Endothelial cell of umbilical vein (primary cell): Measurements from ENCODE around the gene LAMB2. TPM values are rescaled to one million over a fixed set of nuclear protein-coding genes. Genes with fewer than 3 reads are reported as not detected.
A peak's percentile ranks its signal among the peaks of the same experiment; 100 is the strongest.

ENCODE experiments used
- BruUV-seq: library from RNA; stranded (reverse); fragments of 400-500 nt; replicated peaks from 2 replicates; lab custom pipeline; 2021; lab: Mats Ljungman, UMichigan
- CTCF ChIA-PET: fragments of 300-600, 350-600 bp; sonication (Branson Sonifier 250); formaldehyde crosslinking; loops from one replicate; lab custom pipeline; 2021; ENCODE audit warnings: antibody characterized with exemption, inconsistent platforms; lab: Charles Lee
- POLR2A ChIA-PET: fragments of 300-600, 350-600 bp; sonication (Branson Sonifier 250); formaldehyde crosslinking; loops from one replicate; lab custom pipeline; 2021; ENCODE audit warnings: antibody characterized with exemption, inconsistent platforms; lab: Charles Lee
- DNase-seq: peaks from one replicate; pipeline ENCODE4 v3.0.0-alpha.2; 2011; ENCODE audit warnings: low read depth, low spot score
- FAIRE-seq: peaks from 2 replicates; lab custom pipeline; 2011; peaks lifted over from hg19 to GRCh38; lab: Jason Lieb, UNC
- H2AFZ ChIP-seq: 2 replicates; pipeline ENCODE4 v1.6.0; 2012; ENCODE audit warnings: low read depth, low read length, control low read depth, inconsistent platforms
- H3K27ac ChIP-seq: 2 replicates; pipeline ENCODE4 v1.5.1; 2011; ENCODE audit warnings: low read depth, mild to moderate bottlenecking, control low read depth, low read length, moderate library complexity; ENCODE audit not compliant: insufficient read depth
- H3K27me3 ChIP-seq, 2 experiments: 2 replicates each; pipeline versions ENCODE4 v1.6.0 to v1.6.1; 2011; ENCODE audit warnings: low read length in 2 of 2, mixed read lengths in 1 of 2; ENCODE audit not compliant: control insufficient read depth in 2 of 2, insufficient read depth in 2 of 2
- H3K36me3 ChIP-seq, 2 experiments: 2 replicates in 1 of 2; 3 replicates in 1 of 2; pipeline ENCODE4 v1.5.1; 2011; ENCODE audit warnings: low read length in 2 of 2, mild to moderate bottlenecking in 1 of 2, moderate library complexity in 1 of 2; ENCODE audit not compliant: control insufficient read depth in 2 of 2, insufficient read depth in 2 of 2; ENCODE audit errors: extremely low read depth in 1 of 2
- H3K4me1 ChIP-seq: 3 replicates; pipeline ENCODE4 v1.5.1; 2011; ENCODE audit warnings: mild to moderate bottlenecking, low read length; ENCODE audit not compliant: control insufficient read depth, insufficient read depth; ENCODE audit errors: extremely low read depth
- H3K4me2 ChIP-seq: 2 replicates; pipeline ENCODE4 v1.6.1; 2011; ENCODE audit warnings: low read length, control low read depth, mixed read lengths; ENCODE audit not compliant: insufficient read depth
- H3K4me3 ChIP-seq, 3 experiments: fragments of 200-600 bp in 1 of 3; sonication (generic), shearing (Covaris generic) in 1 of 3; replicated peaks in 1 of 3; 2 replicates each; pipeline ENCODE4 v1.5.1; 2011 to 2016; ENCODE audit warnings: control low read depth in 3 of 3, low read length in 3 of 3, mild to moderate bottlenecking in 2 of 3, inconsistent platforms in 1 of 3, low read depth in 1 of 3, moderate library complexity in 1 of 3; ENCODE audit not compliant: insufficient read depth in 1 of 3
- H3K79me2 ChIP-seq: 2 replicates; pipeline ENCODE4 v1.6.0; 2012; ENCODE audit warnings: low read length, inconsistent platforms; ENCODE audit not compliant: control insufficient read depth, insufficient read depth
- H3K9ac ChIP-seq: replicated peaks from 2 replicates; pipeline ENCODE3; 2011; ENCODE audit warnings: low read length, control low read depth; ENCODE audit not compliant: insufficient read depth; ENCODE audit errors: extremely low read depth
- H3K9me1 ChIP-seq: replicated peaks from 3 replicates; pipeline ENCODE4 v1.6.0; 2011; ENCODE audit warnings: mild to moderate bottlenecking, low read length; ENCODE audit not compliant: control insufficient read depth, insufficient read depth; ENCODE audit errors: extremely low read depth
- H3K9me3 ChIP-seq: replicated peaks from 2 replicates; pipeline ENCODE4 v1.5.1; 2012; ENCODE audit warnings: low read length, inconsistent platforms; ENCODE audit not compliant: control insufficient read depth, insufficient read depth
- H4K20me1 ChIP-seq: replicated peaks from 2 replicates; pipeline ENCODE3; 2011; ENCODE audit warnings: mild to moderate bottlenecking, low read length; ENCODE audit not compliant: control insufficient read depth, insufficient read depth; ENCODE audit errors: extremely low read depth
- EZH2 ChIP-seq: IDR thresholded peaks from 2 replicates; pipeline ENCODE4 v1.6.1; 2012; ENCODE audit warnings: borderline replicate concordance, low read depth, mild to moderate bottlenecking, moderate library complexity, low read length, inconsistent platforms; ENCODE audit not compliant: severe bottlenecking
- FOS ChIP-seq: IDR thresholded peaks from 2 replicates; pipeline ENCODE4 v1.6.1; 2011; ENCODE audit warnings: mild to moderate bottlenecking, low read length, moderate library complexity, borderline replicate concordance; ENCODE audit not compliant: insufficient read depth
- GATA2 ChIP-seq: IDR thresholded peaks from 2 replicates; pipeline ENCODE4 v1.7.0; 2011; ENCODE audit warnings: low read depth, mild to moderate bottlenecking, moderate library complexity, mixed read lengths, low read length; ENCODE audit not compliant: insufficient read length, insufficient read depth
- MYC ChIP-seq: IDR thresholded peaks from one replicate; pipeline ENCODE4 v1.6.1; 2011; ENCODE audit warnings: mild to moderate bottlenecking, low read depth, low read length
- POLR2AphosphoS5 ChIP-seq: IDR thresholded peaks from 2 replicates; pipeline ENCODE4 v1.6.1; 2012; ENCODE audit warnings: low read depth, mild to moderate bottlenecking, control low read depth, low read length, moderate library complexity; ENCODE audit not compliant: insufficient read depth
- dilution Hi-C: fragments of 300-500 bp; cut with MboI; formaldehyde crosslinking; loops from one replicate; pipeline ENCODE4 v1.15.0; 2019; ENCODE audit warnings: low sequenced_read_pairs; ENCODE audit not compliant: extremely low pct_ligation_motif_present
- intact Hi-C: fragments of 100-400 bp; cut with micrococcal nuclease; formaldehyde crosslinking; loops from one replicate; pipeline ENCODE4 v1.10.0; 2022
- polyA plus RNA-seq, 4 experiments: library from polyadenylated mRNA; depleted of rRNA in 3 of 4; stranded (reverse) in 3 of 4; unstranded in 1 of 4; fragments of >200 nt; gene quantifications; 2 replicates each; pipeline versions ENCODE4 v1.2.1 to v1.2.3, GENCODE V29; 2011 to 2012; ENCODE audit warnings: missing spikeins in 1 of 4
- total RNA-seq: library from RNA; stranded (reverse); gene quantifications from 2 replicates; pipeline ENCODE4 v1.2.3, GENCODE V29; 2021
- TF ChIP-seq, protein P1 (sequence below): IDR thresholded peaks from 2 replicates; pipeline ENCODE4 v1.6.1; 2011; ENCODE audit not compliant: insufficient read depth, insufficient read length
- TF ChIP-seq, protein P2 (sequence below), 2 donors: IDR thresholded peaks; 1 replicate in 1 of 2; 2 replicates in 1 of 2; pipeline ENCODE4 v1.5.1; 2011; ENCODE audit warnings: low read length in 2 of 2, mild to moderate bottlenecking in 2 of 2, moderate library complexity in 2 of 2, control low read depth in 1 of 2, inconsistent platforms in 1 of 2, low read depth in 1 of 2; ENCODE audit not compliant: insufficient read depth in 1 of 2; ENCODE audit errors: extremely low read depth in 1 of 2

The LAMB2 gene
- total and polyA plus RNA-seq, 2 donors (not counting 3 experiments of a cell fraction or from before 2014, with no cell fraction given), result 423 to 764 TPM

- no peak overlapping the region for H3K27ac ChIP-seq
- CTCF ChIA-PET, result interaction anchor here (1.3 to 8.5 kb wide), 2 partner anchors 13 to 277 kb away, joined by 4 to 87 read pairs; no protein-coding TSS in a partner anchor
- H3K9ac ChIP-seq, result no peak overlapping the region
These were observed 39.7 kb upstream of the LAMB2 start for GRCh38 chr3:49172551-49173041.

DNA sequence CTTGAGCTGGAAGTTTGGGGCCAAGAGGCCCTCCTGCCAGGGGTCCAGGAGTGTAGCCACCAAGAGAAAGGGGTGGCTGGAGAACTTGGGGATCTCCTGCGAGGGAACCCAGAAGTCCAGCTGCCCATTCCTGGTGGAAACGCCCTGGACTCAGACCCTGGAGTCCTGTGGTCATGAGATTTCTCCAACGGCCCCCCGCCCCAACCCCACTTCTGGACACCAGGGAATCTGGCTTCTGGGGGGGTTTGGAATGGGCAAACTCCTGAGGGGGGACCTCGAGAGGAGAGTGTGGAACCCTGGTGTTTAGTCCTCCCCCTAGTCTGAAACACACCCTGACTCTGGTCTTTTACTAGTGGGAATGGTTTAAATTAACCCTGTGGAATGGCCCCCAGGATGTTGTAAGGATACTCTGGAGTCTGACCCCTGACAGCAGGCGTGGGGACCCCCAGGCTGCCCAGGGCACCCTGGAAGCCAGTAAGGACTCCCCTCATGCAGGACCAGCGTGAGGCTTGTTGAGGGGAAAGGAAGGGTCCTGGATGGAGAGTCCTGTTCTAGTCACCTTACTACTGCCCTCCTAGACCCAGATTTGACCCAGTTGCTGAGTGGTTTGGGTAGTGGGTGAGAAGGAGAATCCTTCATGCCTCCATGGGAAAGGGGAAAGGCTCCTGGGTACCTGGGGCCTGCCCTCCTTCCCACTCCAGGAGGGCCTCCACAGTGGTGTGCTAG is 39.1 kb upstream of the LAMB2 start:
- Histone ChIP-seq H4K20me1 (no peaks in the 10 kb centered on the region), H3K36me3 (peaks cover 0 to 21% of the 10 kb centered on the region in 2 experiments), H3K27me3 (no peaks in the 10 kb centered on the region), H3K79me2 (no peaks in the 10 kb centered on the region), H3K4me2 (peak overlapping the region; percentile 67), H3K4me3 (peak overlapping the region; percentile 44 to 94 (median 71)), H3K4me1 (peaks cover 18% of the 10 kb centered on the region), H3K27ac (peak overlapping the region; percentile 24), H3K9ac (peak overlapping the region; percentile 80), H3K9me1 (no peaks in the 10 kb centered on the region), H2AFZ (peak overlapping the region; percentile 99), H3K9me3 (no peaks in the 10 kb centered on the region)
- TF ChIP-seq, protein P1, sequence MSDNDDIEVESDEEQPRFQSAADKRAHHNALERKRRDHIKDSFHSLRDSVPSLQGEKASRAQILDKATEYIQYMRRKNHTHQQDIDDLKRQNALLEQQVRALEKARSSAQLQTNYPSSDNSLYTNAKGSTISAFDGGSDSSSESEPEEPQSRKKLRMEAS, result no peak
- TF ChIP-seq MYC (no peak), GATA2 (no peak), POLR2AphosphoS5 (no peak), EZH2 (no peak)
- TF ChIP-seq, protein P2, sequence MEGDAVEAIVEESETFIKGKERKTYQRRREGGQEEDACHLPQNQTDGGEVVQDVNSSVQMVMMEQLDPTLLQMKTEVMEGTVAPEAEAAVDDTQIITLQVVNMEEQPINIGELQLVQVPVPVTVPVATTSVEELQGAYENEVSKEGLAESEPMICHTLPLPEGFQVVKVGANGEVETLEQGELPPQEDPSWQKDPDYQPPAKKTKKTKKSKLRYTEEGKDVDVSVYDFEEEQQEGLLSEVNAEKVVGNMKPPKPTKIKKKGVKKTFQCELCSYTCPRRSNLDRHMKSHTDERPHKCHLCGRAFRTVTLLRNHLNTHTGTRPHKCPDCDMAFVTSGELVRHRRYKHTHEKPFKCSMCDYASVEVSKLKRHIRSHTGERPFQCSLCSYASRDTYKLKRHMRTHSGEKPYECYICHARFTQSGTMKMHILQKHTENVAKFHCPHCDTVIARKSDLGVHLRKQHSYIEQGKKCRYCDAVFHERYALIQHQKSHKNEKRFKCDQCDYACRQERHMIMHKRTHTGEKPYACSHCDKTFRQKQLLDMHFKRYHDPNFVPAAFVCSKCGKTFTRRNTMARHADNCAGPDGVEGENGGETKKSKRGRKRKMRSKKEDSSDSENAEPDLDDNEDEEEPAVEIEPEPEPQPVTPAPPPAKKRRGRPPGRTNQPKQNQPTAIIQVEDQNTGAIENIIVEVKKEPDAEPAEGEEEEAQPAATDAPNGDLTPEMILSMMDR (IDR thresholded peaks at IDR 0.05; ENCODE audit: extremely low read depth in 1 of 2, insufficient read depth in 1 of 2, low read depth in 1 of 2, low read length in 2 of 2), result no peak
- ChIA-PET POLR2A (interaction anchor here (0.7 kb wide), 1 partner anchor 82 kb away, joined by 3 read pairs; no protein-coding TSS in a partner anchor), CTCF (interaction anchor here (0.8 to 8.5 kb wide), 29 partner anchors 8 to 281 kb away, joined by 3 to 87 read pairs (median 6); partner anchors contain the start of genes C3orf62, LAMB2, QRICH1 and USP4)
- no peak for FAIRE-seq
- dilution Hi-C loops (no loop called here), intact Hi-C loops (loop anchor here (1.0 to 2.0 kb wide), 7 partner anchors 39 to 277 kb away; partner anchors contain the start of genes C3orf62, LAMB2, QRICH1 and USP4)
- DNase-seq, result no peak
- TSS peak; percentile 58 for BruUV-seq

More at GRCh38 chr3:49172551-49173041, 39.7 kb upstream of the LAMB2 start:
- H2AFZ ChIP-seq, result no peak overlapping the region
- dilution Hi-C loops, result no loop called here
- peak; percentile 30 for DNase-seq
- no peaks in the 10 kb centered on the region for H3K9me1 ChIP-seq
- TF ChIP-seq MYC (no peak), FOS (no peak)
- TF ChIP-seq, protein P1, result no peak
- intact Hi-C loops, result no loop called here
- no peaks in the 10 kb centered on the region for H4K20me1 ChIP-seq
- peak overlapping the region in 1 of 3 experiments; percentile 94 for H3K4me3 ChIP-seq
- H3K4me2 ChIP-seq, result no peak overlapping the region
- no peaks in the 10 kb centered on the region for H3K9me3 ChIP-seq
- BruUV-seq, result no TSS peak
- peaks cover 18% of the 10 kb centered on the region for H3K4me1 ChIP-seq
- POLR2A ChIA-PET, result interaction anchor here (0.7 kb wide), 1 partner anchor 83 kb away, joined by 3 read pairs; no protein-coding TSS in a partner anchor
- no peaks in the 10 kb centered on the region for H3K27me3 ChIP-seq
- H3K79me2 ChIP-seq, result no peaks in the 10 kb centered on the region
- peak; percentile 50 for FAIRE-seq
- H3K36me3 ChIP-seq, result peaks cover 0 to 21% of the 10 kb centered on the region in 2 experiments
